A204.1 (cell line): ENCODE measurements around the gene TUFT1.

Source experiments
- FAIRE-seq: peaks from 2 replicates; lab custom pipeline; 2012; peaks lifted over from hg19 to GRCh38; lab: Jason Lieb, UNC

Gene TUFT1

GRCh38 chr1:151540021-151540981 lies at the start of gene TUFT1:
Gene TUFT1, plus strand, starts transcription at chr1:151540309. Its CDS starts 58 bp downstream, at chr1:151540367.
- FAIRE-seq, result peak; percentile 71

- no peak for FAIRE-seq
Measured at GRCh38 chr1:151491641-151492040, 48.5 kb upstream of the TUFT1 start.

- FAIRE-seq, result no peak
Measured at GRCh38 chr1:151492120-151492519, 48.0 kb upstream of the TUFT1 start.

DNA sequence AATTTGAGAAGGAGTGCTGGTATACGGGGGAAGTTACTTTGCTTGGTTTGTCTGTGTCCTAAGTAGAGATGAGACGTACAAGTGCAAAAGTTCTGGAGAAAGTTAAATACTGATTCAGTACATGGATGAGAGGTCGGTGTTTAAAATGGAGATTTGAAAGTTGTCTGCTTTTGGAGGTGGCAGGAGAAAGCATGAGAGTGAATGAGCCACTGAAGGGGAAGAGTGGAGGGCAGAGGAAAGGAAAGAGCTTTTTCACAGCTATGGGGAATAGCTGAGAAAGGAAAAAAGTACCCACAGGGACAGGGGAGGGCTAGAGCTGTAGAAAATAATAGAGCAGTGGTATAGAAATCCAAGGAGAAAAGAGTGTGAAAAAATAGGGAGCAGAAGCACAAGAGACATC lies 47.1 kb upstream of the TUFT1 start:
- no peak for FAIRE-seq

DNA sequence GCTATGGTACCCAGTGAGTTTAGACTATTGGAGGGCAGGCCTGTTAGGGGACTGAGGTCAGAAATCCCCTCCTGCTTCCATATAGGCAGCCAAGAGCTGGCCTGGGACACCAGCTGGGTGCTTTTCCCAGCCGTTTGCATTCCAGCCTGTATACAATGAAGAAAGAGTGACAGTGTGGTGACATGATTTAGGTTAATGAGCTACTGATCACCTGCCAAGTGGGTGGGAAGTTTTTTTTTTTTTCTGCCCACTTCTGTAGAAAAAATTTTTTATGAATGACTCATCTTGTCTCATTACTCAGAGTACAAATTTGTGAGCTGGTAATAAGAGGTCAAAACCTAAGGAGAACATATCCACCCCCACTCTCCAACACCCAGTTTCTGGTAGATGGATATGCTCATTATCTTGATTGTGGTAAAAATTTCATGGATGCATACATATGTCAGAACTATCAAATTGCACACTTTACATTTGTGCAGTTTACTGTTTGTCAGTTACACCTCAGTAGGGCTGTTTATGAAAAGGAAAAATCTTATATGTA lies 45.3 kb upstream of the TUFT1 start:
- no peak for FAIRE-seq

DNA sequence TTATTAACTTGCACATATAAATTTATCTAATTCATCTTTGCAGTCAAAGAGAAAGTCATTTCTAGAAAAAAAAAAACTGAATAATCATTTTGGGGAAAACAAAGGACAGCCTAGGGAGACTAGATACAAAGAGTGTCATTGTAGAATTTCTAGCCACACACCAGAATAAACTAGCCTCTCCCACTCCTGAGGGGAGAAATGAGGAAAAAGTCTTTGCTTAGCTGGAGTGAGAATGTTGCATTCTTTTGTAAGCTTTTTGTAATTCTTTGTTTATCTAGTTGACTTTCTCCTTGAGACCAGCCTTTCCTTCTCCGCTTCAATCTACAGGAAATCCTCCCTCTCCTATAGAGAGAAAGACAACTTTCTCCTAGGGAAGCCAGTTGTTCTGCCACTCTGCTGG lies 44.8 kb upstream of the TUFT1 start:
- no peak for FAIRE-seq

DNA sequence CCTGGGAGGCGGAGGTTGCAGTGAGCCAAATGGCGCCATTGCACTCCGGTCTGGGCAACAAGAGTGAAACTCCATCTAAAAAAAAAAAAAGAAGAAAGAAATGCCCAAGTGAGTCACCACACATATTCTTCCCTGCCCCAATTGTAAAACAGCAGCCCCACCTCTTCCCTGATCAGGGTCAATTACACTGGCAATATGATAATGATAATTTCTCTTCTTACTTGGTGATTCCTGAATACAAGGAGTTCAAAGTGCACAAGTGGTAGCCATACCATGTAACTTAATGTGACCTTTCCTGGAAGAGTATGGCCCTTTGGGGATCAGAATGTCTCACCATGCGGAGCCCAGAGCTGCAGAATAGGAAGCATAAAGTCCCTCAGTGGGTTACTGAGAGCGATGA lies 40.7 kb upstream of the TUFT1 start:
- FAIRE-seq, result no peak

- no peak for FAIRE-seq
Measured at GRCh38 chr1:151499930-151500329, 40.2 kb upstream of the TUFT1 start.

DNA sequence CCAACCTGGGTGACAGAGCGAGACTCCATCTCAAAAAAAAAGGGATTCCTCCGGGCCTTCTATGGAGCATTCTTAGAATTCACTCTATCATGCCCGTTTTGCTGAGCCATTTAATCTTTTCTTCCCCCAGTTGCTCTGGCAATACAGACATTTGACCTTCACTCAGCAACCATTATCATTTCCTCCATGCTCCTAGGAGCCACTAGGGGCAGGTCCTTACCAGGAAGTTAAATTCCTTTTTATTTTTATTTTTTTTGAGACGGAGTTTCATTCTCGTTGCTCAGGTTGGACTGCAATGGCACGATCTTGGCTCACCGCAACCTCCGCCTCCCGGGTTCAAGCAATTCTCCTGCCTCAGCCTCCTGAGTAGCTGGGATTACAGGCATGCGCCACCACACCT lies 38.6 kb upstream of the TUFT1 start:
- no peak for FAIRE-seq

DNA sequence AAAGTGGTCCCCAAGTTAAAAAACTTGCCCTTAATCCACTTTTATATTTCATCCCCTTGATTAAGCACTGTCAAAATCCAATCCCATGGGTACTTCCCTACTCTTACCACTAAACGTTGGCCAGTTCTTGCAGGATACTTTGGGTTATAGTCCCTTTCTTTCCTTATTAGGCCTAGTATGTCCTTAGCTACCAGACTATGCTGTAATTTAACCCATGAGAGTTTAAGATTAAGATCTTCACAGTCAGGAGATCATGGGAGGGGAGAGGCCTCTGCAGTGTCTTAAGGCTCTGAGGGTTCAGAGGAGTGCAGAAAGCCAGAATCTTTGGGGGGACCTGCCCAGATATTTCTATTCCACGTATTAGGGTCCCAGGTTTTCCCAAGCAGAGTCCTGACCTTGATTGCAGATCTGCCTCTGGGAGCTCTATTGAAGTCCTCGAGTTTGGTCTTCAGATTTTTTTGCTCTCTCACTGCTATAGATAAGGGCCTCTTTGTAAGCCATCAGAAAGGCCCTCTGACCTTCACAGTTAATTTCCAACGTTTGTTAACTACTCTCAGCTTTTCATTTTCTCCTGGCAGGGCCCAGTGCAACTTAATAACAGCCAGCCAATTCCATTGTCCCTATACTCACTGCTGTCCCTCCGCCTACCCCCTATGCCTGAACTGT lies 37.9 kb upstream of the TUFT1 start:
- no peak for FAIRE-seq

DNA sequence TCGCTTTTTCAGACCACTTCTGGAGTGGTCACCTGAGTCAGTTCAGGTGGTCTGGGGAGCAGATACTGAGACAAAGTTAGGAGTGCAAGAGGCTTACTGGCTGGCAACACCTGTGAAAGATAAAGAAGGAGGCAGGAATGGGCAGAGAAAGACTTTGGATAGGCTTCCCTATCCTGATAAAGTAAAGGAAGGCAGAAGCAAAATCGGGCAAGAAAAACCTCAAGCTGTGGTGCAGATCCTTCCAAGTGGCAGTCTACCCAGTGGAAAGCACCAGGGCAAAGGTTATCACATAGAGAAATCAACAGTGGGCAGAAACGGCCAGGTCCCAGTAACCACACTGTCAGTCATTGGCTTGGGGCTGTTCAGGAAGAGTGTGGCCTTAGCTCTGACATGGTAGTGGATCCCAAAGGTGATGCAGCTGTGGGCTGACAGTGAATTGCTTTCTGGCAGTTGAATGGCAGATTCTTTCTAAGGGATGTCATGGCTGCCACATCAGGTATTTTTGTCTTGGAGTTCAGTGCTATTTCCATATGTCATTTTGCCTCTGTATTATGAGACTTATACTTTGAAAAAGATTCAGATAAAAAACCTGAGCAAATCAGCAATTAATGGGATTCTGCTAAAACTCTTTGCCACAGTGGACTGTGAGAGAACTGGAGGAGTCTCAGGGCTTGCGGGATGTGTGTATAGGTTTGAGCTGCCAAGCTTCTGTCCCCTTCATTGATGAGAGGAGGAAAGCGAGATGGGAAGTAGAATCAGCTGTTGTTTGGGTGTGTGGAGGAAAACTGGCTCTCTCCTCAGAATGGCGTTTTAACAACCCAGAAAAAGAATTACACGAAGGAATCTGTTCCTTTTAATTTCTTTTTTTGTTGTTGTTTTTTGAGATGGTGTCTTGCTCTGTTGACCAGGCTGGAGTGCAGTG lies 37.0 kb upstream of the TUFT1 start:
- FAIRE-seq, result no peak

DNA sequence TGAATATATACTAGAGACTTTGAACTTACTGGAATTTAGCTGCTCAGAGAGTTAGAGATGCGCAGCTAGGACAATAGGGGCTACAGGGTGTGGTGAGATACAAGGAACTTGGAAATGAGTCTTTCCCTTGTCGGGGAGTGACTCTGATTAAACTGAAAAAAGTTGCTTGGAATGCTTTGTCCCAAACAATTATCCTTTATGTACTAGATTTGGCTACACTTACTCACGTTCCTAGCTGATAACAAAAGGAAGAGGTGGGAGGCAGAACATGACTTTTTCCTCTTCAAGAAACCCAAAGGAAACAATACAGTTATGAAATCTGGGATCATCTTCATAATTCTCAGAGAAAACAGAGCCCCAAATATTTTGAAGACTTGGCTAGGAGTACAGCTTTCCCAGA lies 35.9 kb upstream of the TUFT1 start:
- FAIRE-seq, result no peak

- FAIRE-seq, result no peak
Measured at GRCh38 chr1:151504759-151505158, 35.4 kb upstream of the TUFT1 start.

DNA sequence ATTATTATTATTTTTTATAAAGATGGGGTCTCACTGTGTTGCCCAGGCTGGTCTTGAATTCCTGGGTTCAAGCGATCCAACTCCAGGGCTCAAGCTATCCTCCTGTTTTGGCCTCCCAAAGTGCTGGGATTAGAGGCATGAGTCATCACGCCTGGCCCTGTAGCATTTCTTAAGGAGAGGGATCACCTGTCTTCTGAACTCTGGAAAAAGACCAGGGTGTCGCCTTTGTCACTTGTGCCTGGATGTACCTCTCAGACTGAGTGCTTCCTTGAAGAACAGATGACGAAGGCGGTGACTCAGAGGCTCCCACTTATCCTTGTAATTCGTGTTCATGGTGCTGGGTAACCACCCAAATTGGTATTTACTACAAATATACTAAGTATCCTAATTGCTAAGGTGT lies 31.3 kb upstream of the TUFT1 start:
- FAIRE-seq, result no peak

- FAIRE-seq, result no peak
Measured at GRCh38 chr1:151509350-151510019, 30.6 kb upstream of the TUFT1 start.

DNA sequence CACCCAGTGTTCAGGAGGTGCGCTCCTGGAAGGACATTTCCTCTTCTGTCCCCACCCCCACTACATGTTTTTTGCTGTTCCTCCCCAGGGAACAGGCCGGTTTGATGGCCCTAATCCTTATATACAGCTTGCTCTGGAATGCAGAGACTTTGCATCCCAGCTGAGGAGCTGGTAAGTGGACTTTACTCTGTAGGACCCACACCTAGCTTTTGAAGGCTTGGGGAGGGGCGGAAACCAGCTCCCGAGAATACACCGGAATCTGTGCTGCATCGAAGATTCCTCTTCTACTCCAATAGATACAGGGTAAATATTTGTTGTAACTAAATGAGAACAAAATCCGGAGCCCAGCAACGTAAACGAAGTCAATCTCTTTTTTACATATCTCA lies 30.1 kb upstream of the TUFT1 start:
- no peak for FAIRE-seq

- FAIRE-seq, result no peak
Measured at GRCh38 chr1:151510614-151510956, 29.5 kb upstream of the TUFT1 start.

- FAIRE-seq, result no peak
Measured at GRCh38 chr1:151510957-151511635, 29.0 kb upstream of the TUFT1 start, which contains the start of gene CGN. Gene CGN, plus strand, starts transcription at chr1:151511387. Its CDS starts 7,133 bp downstream, at chr1:151518520.

GRCh38 chr1:151511636-151512215 lies 28.4 kb upstream of the TUFT1 start:
- FAIRE-seq, result no peak

GRCh38 chr1:151512326-151512725 lies 27.8 kb upstream of the TUFT1 start:
- no peak for FAIRE-seq
